Thyroid gland (tissue), 4 donors: ENCODE data around the gene TMEM127. TPM values are rescaled to one million over a fixed set of nuclear protein-coding genes. Genes with fewer than 3 reads are reported as not detected.

Source experiments
- DNase-seq, 2 donors: peaks; one replicate each; pipeline ENCODE4 v3.0.0-alpha.2; 2019
- H3K27ac ChIP-seq, 3 donors: fragments of 200-600 bp; sonication (generic); 1 replicate in 2 of 3; 2 replicates in 1 of 3; pipeline ENCODE4 v1.5.1; 2016 to 2019; ENCODE audit warnings: mild to moderate bottlenecking in 1 of 3, moderate library complexity in 1 of 3
- H3K27me3 ChIP-seq: fragments of 200-600 bp; sonication (generic); one replicate; pipeline ENCODE4 v1.5.1; 2019
- H3K36me3 ChIP-seq, 2 donors: fragments of 200-600 bp; sonication (generic); one replicate each; pipeline ENCODE4 v1.5.1; 2016 to 2019
- H3K4me1 ChIP-seq, 2 donors: fragments of 200-600 bp; sonication (generic); one replicate each; pipeline ENCODE4 v1.5.1; 2017 to 2019
- H3K4me3 ChIP-seq, 3 donors: fragments of 200-600 bp; sonication (generic); replicated peaks in 1 of 3; 1 replicate in 2 of 3; 2 replicates in 1 of 3; pipeline ENCODE4 v1.5.1; 2016; ENCODE audit warnings: mild to moderate bottlenecking in 1 of 3
- H3K9me3 ChIP-seq: fragments of 200-600 bp; sonication (generic); one replicate; pipeline ENCODE4 v1.5.1; 2017
- CTCF ChIP-seq, 6 experiments: fragments of 200-600 bp in 3 of 6; fragments of 450-650 bp in 3 of 6; sonication (generic) in 3 of 6; IDR thresholded peaks; one replicate each; pipeline ENCODE4 v1.5.1; 2016 to 2019; ENCODE audit warnings: antibody characterized with exemption in 6 of 6, mild to moderate bottlenecking in 2 of 6, inconsistent platforms in 1 of 6, moderate library complexity in 1 of 6
- POLR2A ChIP-seq, 2 donors: fragments of 450-650 bp; IDR thresholded peaks; one replicate each; pipeline ENCODE4 v1.6.1; 2017; ENCODE audit warnings: antibody characterized with exemption in 2 of 2, mild to moderate bottlenecking in 2 of 2, moderate library complexity in 1 of 2
- WGBS, 2 donors: methylation state at CpG; one replicate each; pipeline ENCODE4 v1.1.5; 2017; 5-methylcytosine and 5-hydroxymethylcytosine counted together
- intact Hi-C: fragments of 100-400 bp; cut with DNase I; formaldehyde crosslinking; loops from one replicate; pipeline ENCODE4 v1.15.1; 2023
- total RNA-seq, 4 donors: library from RNA; depleted of rRNA; stranded (reverse); fragments of >200 nt; gene quantifications; one replicate each; pipeline ENCODE4 v1.2.3, GENCODE V29; 2016

The TMEM127 gene
- total RNA-seq, 4 donors from 2014 or later, result 45.7 to 53.6 (median 48.7) TPM

GRCh38 chr2:96241227-96241626, 24.6 kb downstream of the TMEM127 start:
- Histone ChIP-seq H3K4me3 (no peak overlapping the region), H3K27ac (no peak overlapping the region), H3K9me3 (no peaks in the 10 kb centered on the region), H3K4me1 (peaks cover 4 to 16% of the 10 kb centered on the region in 2 donors), H3K27me3 (no peaks in the 10 kb centered on the region), H3K36me3 (no peaks in the 10 kb centered on the region)
- TF ChIP-seq CTCF (IDR thresholded peaks at IDR 0.05) (no peak), POLR2A (IDR thresholded peaks at IDR 0.05) (no peak)
- no peak for DNase-seq
- WGBS, 2 donors, result 86 to 100% methylated on average over 2 of the region's 2 CpGs
- intact Hi-C loops, result no loop called here

- intact Hi-C loops, result no loop called here
- no peak for TF ChIP-seq CTCF (IDR thresholded peaks at IDR 0.05)
- TF ChIP-seq POLR2A (IDR thresholded peaks at IDR 0.05), result no peak
- 89 to 97% methylated on average over 6 to 9 of the region's 9 CpGs for WGBS, 2 donors
- H3K4me3 ChIP-seq, result no peak overlapping the region
- H3K27me3 ChIP-seq, result no peaks in the 10 kb centered on the region
- peaks cover 0 to 9% of the 10 kb centered on the region in 2 donors for H3K4me1 ChIP-seq
- no peaks in the 10 kb centered on the region for H3K9me3 ChIP-seq
- H3K36me3 ChIP-seq, result no peaks in the 10 kb centered on the region
- DNase-seq, result no peak
- H3K27ac ChIP-seq, result no peak overlapping the region
Measured at GRCh38 chr2:96240341-96241038, 25.3 kb downstream of the TMEM127 start.

- H3K4me3 ChIP-seq, result no peak overlapping the region
- intact Hi-C loops, result no loop called here
- 93 to 95% methylated on average over 9 of the region's 9 CpGs for WGBS, 2 donors
- peaks cover 0 to 8% of the 10 kb centered on the region in 2 donors for H3K4me1 ChIP-seq
- H3K27ac ChIP-seq, result no peak overlapping the region
- no peaks in the 10 kb centered on the region for H3K9me3 ChIP-seq
- no peaks in the 10 kb centered on the region for H3K27me3 ChIP-seq
- no peaks in the 10 kb centered on the region for H3K36me3 ChIP-seq
- no peak for TF ChIP-seq CTCF (IDR thresholded peaks at IDR 0.05)
- no peak for DNase-seq
Measured at GRCh38 chr2:96239745-96240264, 26.0 kb downstream of the TMEM127 start.

GRCh38 chr2:96239091-96239490, 26.7 kb downstream of the TMEM127 start:
- Histone ChIP-seq H3K36me3 (no peaks in the 10 kb centered on the region), H3K27me3 (no peaks in the 10 kb centered on the region), H3K9me3 (no peaks in the 10 kb centered on the region), H3K4me1 (peaks cover 0 to 8% of the 10 kb centered on the region in 2 donors), H3K27ac (no peak overlapping the region), H3K4me3 (no peak overlapping the region)
- TF ChIP-seq CTCF (IDR thresholded peaks at IDR 0.05), result no peak
- TF ChIP-seq POLR2A (IDR thresholded peaks at IDR 0.05), result no peak
- no peak for DNase-seq
- 78 to 91% methylated on average over 3 of the region's 3 CpGs for WGBS, 2 donors
- intact Hi-C loops, result no loop called here

- intact Hi-C loops, result no loop called here
- TF ChIP-seq POLR2A (IDR thresholded peaks at IDR 0.05) (no peak), CTCF (IDR thresholded peaks at IDR 0.05) (no peak)
- no peak overlapping the region for H3K27ac ChIP-seq
- no peak overlapping the region for H3K4me3 ChIP-seq
- peaks cover 0 to 8% of the 10 kb centered on the region in 2 donors for H3K4me1 ChIP-seq
- no peaks in the 10 kb centered on the region for H3K27me3 ChIP-seq
- no peaks in the 10 kb centered on the region for H3K9me3 ChIP-seq
- WGBS, 2 donors, result 97% methylated on average over 3 of the region's 3 CpGs
- H3K36me3 ChIP-seq, result no peaks in the 10 kb centered on the region
- no peak for DNase-seq
Measured at GRCh38 chr2:96238266-96238665, 27.5 kb downstream of the TMEM127 start.
